Hepatocyte (in vitro differentiated cells): ENCODE results near the gene DDX10.

ENCODE experiments used
- EZH2 ChIP-seq: fragments of 200-600 bp; sonication (generic); IDR thresholded peaks from 2 replicates; pipeline ENCODE4 v1.6.1; 2016; ENCODE audit warnings: antibody characterized with exemption, mild to moderate bottlenecking, borderline replicate concordance
- TF ChIP-seq, protein P1 (sequence below): fragments of 200-600 bp; sonication (generic); IDR thresholded peaks from 2 replicates; pipeline ENCODE4 v1.5.1; 2016; ENCODE audit warnings: antibody characterized with exemption, mild to moderate bottlenecking; ENCODE audit not compliant: poor library complexity

DNA sequence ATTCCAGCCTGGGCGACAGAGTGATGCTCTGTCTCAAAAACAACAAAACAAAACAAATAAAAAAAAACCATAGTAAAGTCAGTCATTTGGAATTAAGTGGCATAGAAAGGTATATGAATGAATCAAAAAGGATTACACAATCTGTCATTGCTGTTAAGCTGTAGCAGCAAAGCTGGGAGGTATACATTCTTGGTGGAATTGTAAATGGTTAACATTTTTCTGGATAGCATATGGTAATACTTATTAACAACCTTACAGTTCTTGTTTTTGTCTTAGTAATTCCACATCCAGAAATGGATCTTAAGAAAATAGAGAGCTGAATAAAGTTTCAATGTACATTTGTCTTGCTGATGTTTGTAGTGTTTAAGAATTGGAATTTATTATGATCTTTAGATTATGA is 30.0 kb downstream of the DDX10 start:
- TF ChIP-seq, protein P1, sequence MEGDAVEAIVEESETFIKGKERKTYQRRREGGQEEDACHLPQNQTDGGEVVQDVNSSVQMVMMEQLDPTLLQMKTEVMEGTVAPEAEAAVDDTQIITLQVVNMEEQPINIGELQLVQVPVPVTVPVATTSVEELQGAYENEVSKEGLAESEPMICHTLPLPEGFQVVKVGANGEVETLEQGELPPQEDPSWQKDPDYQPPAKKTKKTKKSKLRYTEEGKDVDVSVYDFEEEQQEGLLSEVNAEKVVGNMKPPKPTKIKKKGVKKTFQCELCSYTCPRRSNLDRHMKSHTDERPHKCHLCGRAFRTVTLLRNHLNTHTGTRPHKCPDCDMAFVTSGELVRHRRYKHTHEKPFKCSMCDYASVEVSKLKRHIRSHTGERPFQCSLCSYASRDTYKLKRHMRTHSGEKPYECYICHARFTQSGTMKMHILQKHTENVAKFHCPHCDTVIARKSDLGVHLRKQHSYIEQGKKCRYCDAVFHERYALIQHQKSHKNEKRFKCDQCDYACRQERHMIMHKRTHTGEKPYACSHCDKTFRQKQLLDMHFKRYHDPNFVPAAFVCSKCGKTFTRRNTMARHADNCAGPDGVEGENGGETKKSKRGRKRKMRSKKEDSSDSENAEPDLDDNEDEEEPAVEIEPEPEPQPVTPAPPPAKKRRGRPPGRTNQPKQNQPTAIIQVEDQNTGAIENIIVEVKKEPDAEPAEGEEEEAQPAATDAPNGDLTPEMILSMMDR = no peak
- TF ChIP-seq EZH2 = no peak
